GM19467 (cell line): ENCODE data around the gene NUDCD3.

ENCODE experiments used
- ATAC-seq: cut with Tn5 transposase; IDR thresholded peaks from one replicate; pipeline ENCODE4 v1.9.1; 2021; ENCODE audit warnings: mild to moderate bottlenecking, moderate library complexity; ENCODE audit not compliant: unreplicated experiment

Gene NUDCD3

DNA sequence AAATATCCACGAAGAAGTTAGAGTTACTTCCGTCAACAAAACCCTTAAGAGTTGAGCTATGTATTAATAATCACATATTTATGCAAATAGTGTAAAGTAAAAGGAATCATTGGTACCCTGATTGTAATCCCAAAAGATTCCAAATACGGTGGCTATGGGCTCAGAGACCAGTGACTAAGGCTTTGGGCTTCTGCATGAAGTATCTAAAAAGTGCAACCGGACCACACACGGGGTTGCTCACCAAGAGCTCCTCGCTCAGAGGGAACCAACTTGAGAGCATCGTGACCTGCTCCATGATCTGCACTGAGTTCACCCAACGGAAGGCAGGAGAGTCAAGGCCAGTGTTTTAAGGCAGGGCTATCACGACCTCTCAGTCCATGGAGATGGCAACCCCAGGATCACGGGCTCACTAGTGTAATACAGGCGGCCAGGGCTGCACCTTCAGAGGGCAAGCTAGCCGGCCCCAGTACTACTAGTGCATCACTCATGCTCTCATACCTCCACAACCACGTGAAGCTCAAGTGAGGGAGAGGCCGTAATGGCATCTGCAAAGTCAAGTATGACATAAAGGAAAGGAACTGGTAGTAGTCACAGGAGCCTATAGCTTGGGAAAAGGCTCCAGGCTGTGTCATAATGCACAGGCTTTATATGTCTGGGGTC is 87.9 kb downstream of the NUDCD3 start:
- no peak for ATAC-seq

- no peak for ATAC-seq
These were observed 88.8 kb downstream of the NUDCD3 start for GRCh38 chr7:44401692-44402091.

DNA sequence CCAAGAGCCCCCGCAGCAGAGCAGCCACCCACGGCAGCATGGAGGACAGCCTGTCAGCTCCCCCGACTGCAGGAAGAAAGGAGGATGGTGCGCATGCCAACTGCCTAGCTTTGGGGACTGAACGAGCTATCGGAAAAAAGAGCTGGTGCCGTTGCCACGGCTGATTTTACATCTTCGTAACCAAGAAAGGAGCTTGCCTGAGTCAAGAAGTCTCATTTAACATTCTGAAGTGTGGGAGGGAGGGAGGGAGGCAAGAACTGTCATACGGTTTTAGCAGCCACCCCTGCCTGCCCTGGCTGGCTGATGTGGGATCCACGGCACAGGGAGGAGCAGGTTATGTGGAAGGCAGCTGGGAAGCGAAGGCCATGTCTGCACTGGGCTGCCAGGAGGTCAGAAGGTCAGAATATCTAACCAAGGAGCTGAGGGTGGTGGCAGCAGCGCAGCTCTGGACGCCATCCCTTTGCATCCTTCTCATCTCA is 90.4 kb downstream of the NUDCD3 start:
- no peak for ATAC-seq

GRCh38 chr7:44398953-44399574 is 91.4 kb downstream of the NUDCD3 start:
- no peak for ATAC-seq

GRCh38 chr7:44398511-44398911 is 91.9 kb downstream of the NUDCD3 start:
- no peak for ATAC-seq

DNA sequence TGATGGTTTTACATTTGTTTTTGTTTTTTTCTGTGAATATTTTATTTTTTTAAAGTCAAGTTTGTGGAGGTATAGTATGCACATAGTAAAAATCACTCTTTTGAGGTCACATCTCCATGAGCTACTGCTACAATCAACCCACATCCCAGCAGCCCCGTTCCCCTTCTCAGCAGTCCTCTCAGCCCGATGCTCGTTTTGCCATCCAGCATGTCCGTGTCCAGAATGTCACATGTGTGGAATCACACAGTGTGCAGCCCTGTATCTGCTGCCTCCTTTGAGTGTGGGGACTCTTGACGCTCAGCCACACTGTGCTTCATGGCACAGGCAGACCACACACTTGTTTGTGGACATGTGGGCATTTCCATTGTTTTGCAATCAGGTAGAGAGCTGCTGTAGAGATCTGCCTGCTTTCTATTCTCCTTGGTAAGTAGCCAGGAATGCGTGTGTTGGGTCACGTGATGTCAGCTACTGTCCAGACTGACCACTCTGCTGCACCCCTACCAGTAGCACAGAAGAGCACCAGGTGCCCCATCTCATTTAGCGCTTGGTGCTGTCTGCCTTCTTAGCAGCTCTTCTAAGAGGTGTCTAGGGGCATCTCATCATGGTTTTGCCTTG is 93.4 kb downstream of the NUDCD3 start:
- ATAC-seq, result no peak

GRCh38 chr7:44396496-44396895 is 94.0 kb downstream of the NUDCD3 start:
- ATAC-seq, result no peak

GRCh38 chr7:44395067-44395466 is 95.4 kb downstream of the NUDCD3 start:
- no peak for ATAC-seq

GRCh38 chr7:44394636-44395035 is 95.8 kb downstream of the NUDCD3 start:
- ATAC-seq, result no peak

- no peak for ATAC-seq
These were observed 96.4 kb downstream of the NUDCD3 start for GRCh38 chr7:44394112-44394447.

DNA sequence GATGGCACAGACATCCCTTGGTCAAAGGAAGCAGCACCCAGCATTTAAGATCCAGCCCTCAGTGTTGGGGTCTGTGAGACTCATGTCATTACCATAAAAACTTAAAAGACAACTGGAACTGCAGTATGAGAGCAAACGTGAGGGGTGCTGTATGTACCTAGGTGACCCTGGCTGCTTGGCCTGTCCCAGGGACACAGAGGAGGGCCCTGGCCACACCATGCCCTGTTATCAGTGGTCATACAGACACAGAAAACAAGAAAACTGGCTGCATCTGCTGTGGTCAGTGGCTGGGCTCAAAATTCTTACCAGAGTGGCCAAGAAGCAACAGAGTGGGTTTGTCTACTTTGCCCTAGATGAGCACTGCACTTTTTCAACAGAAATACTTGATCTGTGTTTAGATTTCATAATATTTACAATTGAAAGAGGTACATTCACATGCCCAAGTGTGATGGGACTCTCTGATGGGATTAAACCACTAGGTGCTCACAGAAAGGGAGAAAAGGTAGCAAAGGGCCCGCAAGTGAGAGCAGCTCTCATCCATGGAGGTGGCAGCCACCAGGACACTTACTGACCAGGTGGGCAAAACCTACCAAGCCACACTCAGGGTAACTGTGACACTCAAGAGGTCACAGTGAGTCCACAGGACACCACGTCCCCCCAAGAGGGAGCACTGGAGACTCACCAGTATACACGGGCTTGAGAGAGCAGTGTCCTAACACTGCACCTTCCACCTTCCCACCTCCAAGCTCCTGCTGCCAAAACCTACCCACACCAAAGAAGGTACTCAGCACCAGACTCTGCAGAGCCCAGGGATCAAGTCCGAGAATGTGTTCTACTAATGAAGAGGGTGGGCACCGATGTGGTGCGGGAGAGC is 97.0 kb downstream of the NUDCD3 start:
- no peak for ATAC-seq

DNA sequence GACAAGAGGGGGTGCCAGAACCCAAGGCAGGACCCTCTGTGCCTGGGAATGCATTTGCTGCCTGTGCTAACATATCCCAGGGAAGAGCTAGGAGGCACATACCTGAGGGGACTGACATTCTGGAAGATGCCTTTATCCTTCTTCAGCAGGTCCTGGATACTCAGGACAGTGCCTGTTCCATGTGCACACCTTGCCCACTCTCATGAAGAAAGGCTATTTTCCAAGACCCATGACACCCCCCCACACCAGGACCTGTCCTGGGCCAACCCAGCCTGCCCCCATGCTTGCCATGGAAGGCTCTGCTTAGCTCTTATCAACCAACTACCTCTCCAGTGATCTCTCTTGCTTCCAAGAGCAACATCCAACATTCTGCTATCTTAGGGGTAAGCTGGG is 97.8 kb downstream of the NUDCD3 start:
- no peak for ATAC-seq

GRCh38 chr7:44391746-44392617 is 98.5 kb downstream of the NUDCD3 start:
- no peak for ATAC-seq

DNA sequence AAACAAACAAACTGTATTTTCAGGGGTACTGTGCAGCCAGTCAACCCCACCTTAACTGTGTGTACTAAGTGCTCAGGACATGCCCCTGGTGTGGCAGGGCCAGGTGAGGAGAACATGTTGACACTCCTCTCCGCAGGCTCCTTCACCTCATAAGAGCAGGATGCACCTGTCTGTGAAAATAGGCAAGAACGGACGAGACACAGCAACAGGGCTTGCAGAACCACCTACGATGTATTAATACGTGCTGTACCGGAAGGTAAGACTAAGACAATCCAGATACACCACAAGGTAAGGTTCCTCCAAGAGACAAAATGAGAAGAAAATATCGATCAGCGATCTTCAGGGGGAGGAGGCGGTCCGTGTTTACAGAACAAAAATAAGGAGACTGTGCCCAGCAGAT is 99.3 kb downstream of the NUDCD3 start:
- no peak for ATAC-seq

GRCh38 chr7:44390701-44391100 is 99.8 kb downstream of the NUDCD3 start:
- no peak for ATAC-seq

DNA sequence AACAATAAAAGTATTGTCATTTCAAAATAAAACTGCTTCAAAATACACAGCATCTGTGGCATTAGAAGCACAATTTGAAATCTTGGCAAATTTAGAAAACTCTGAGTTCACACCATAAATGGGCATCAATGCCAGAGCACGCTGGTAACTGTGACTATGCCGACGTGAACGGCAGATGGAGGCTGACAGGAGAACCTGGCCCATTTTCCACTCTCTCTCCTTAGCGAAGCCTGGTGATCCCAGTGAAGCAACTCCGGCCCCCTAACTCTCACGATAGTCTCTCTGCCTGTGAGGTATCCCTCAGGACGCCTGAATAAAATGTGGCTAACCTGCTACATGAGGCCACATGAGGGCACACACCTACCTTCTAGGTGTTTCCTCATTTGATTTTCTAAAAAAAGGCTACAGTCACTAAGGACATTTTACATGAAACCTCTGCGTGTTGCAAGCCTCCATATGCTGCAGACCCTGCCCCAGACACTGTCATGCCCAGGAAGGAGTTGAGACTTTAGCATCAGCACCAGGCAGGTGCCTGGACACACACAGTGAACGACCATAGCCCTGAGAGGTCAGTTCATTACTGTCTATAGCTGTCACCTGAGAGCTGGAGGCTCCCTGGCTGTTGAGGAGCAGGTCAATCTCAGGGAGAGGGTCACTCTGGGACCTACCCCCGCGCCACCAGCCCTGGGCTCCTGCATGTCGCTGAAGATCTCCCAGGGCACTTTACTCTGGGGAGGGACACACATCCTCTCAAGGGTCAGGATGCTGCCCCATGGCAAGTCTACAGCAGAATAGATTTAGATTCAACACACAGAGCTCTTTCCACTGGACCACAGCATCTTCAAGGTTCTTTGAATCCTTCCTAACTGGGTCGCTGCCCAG is 102.1 kb downstream of the NUDCD3 start:
- no peak for ATAC-seq

- no peak for ATAC-seq
These were observed 103.1 kb downstream of the NUDCD3 start for GRCh38 chr7:44387389-44387788.

DNA sequence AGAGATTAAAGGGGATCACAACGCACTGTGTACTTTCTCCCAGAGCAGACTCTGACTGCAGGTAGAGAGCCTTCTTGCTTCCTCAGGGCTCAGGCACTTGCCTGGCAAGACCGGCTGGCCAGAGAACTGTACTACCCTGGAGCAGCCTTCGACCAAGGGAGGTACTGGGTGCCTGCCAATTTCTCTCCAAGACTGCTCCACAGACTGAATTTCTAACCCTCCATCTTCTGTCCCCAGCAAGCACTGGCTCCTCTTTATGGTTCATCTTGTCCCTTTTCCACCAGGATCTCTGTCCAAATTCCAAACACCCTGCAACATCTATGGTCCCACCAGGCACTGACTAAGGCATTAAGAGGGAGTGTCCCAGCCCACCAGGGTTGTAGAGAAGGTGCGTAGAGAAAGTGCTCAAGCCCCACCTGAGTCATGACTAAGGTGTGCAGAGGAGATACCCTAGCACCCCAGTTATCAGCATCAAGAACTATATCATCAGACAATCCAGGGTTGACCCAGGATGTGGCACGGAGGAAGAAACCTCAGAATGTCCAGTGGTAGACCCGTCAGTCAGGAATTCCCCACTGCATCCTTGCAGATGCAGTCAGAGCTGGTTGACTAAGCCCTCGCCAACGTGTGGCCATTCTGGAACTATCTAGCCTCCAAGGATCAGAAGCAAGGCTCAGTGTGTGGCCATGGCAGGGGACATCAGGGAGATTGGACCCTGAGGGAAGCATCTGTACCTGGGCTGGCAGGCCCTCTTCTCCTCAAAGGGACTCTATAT is 104.1 kb downstream of the NUDCD3 start:
- ATAC-seq, result no peak
